Measurements from ENCODE around the gene CNTN5.

Gene CNTN5

DNA sequence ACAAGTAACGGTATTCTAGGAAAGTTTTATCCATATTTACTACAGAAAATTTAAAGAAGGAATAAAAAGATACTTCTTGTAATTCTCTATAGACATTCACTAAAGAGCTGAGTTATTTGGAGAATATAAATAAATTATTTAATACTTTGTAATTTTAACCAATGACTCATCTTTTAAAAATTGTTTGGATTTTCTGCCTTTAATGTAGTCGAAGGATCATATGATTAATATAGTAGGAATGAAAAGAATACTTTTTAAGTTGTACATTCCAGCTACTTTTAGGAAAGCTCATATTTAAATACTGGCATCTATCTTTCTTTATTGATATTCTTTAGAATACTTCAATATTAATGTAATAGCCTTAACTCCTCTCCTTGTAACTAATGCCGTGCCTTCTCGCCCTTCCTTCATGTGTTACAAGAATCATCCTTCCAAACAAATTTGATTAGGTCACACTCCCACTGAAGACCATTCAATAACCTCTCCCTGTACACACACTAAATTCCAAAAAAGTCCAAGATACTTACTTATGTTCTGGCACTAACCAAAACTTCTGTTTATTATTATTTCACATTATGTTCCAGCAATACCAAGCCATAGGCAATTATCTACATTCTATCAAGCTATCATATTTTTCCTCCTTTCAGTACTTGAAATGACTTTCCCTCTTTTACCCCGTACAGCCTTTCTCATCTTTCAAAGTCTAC is 501.9 kb downstream of the CNTN5 start:
- DNase-seq (ENCODE audit: low read depth), result no peak

GRCh38 chr11:99531468-99531867 is 510.7 kb downstream of the CNTN5 start:
- DNase-seq (ENCODE audit: low read depth), result no peak

DNA sequence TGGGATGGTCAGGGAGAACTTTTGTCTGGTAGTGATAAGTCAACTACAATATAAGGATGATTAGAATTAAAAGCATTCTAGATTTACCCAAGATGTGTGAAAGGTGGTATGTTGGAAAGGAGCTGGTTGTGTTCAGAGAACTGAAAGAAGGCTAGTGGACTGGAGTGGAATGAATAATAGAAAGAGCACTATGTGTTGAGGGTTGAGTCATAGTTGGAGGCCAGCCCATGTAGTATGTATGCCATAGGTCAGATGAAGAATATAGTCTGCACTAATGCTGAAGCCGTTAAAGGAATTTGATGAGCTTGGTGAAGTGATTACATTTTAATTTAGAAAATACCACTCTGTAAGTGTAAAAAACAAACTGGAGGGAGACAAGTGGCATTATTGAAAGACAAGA is 514.1 kb downstream of the CNTN5 start:
- DNase-seq (ENCODE audit: low read depth), result no peak

DNA sequence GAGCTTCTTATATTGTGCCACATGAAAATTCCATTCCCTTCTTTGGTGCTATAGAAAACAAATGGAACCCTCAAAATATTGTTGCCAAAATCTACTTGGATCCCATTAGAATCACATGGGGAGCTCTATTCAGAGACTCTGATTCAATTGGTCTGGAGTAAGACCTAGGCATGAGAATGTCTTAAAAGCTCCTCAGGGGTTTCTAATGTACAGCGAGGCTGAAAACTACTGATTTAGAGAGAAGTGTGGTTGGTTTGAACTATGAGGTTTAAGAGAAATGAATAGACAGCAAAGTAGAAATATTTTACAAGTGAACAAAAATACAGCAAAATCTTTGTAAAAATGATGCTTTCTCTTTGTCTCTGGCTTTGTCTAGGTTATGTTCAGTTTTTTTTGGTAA is 514.7 kb downstream of the CNTN5 start:
- no peak for DNase-seq (ENCODE audit: low read depth)

DNA sequence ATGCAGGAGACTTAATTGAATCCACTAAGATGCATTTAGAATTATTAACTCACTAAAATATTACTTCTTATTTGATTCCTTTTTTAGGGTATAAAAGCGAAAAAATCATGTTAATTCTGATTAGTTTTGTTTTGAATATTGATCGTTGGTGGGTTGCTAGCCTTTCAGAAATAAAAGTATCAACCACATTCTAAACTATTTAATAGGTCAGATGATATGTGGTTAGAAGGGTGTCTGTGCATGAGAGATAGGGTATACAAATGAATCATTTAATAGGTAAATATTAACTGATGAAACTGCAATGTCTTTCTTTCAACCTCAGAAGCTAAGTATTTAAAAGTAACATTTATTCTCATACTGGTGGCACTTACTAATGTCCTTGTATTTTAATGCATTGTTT is 515.1 kb downstream of the CNTN5 start:
- no peak for DNase-seq (ENCODE audit: low read depth)

GRCh38 chr11:99537681-99538080 is 516.9 kb downstream of the CNTN5 start:
- DNase-seq (ENCODE audit: low read depth), result no peak

DNA sequence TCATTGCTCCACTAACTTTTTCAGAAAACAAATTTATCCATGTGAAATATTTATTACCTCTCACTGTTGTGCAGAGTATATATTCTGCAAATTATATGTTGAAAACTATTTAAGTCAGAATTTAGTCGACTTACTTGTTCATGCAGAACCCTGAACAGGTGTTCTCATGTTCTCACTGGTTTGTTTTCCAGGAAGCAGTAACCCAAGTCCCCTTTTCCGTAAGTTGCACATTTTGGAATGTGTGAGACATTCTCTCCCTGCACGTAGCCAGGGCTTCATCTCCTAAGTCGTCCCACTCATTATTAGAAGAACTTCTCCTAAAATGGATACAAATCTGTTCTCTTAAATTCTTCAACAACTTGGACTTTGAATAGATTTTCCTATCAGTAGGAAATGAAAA is 524.9 kb downstream of the CNTN5 start:
- no peak for DNase-seq (ENCODE audit: low read depth)

DNA sequence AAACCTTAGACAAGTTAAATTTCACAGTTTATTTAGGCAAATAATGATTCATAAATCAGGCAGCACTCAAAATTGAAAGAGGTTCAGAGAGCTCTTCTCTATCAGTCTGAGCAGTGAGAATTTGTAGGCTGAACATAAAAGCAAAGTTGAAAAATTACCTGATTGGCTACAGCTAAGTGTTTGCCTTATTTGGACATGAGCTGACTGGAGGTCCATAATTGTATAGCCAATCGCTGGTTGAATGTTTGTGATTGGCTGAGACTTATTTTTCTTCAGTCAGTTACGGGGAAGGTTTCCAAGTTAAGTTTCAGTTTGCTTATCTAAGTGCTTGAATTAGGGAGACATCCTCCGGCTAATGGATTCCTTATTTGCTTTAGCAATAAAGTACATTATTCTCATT is 527.5 kb downstream of the CNTN5 start:
- DNase-seq (ENCODE audit: low read depth), result no peak

DNA sequence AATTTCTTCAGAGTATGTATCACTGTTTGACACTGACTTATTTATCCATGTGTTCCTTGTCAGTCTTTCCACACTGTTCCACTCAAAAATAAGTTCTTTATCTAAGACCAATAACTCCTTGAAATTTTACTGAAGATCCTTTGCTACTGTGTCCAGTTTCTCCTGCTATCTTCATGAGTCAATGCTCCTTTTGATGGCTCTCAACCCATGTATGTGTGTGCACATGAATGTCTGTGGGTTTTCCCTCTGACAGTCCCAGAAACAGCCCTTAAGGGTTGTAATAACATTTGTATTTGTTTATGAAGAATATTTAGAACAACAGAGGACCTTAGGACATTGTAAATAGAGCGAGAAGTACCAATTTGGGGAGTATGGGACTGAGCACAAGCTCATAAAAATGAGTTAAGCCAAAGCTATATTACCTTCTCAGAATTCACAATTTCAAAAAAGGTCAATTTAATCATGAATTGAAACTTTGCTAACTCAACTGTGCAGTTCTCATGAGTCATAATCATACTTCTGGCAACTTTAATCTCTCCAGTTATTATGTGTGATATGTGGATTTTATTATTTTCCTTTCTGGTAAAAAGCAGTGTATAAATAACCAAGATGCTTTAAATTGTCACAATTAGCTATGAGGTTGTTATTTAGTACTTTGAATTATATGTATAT is 533.6 kb downstream of the CNTN5 start:
- no peak for DNase-seq (ENCODE audit: low read depth)

GRCh38 chr11:99555486-99555885 is 534.7 kb downstream of the CNTN5 start:
- DNase-seq (ENCODE audit: low read depth), result no peak

- DNase-seq (ENCODE audit: low read depth), result no peak
These were observed 544.6 kb downstream of the CNTN5 start for GRCh38 chr11:99565333-99565732.

DNA sequence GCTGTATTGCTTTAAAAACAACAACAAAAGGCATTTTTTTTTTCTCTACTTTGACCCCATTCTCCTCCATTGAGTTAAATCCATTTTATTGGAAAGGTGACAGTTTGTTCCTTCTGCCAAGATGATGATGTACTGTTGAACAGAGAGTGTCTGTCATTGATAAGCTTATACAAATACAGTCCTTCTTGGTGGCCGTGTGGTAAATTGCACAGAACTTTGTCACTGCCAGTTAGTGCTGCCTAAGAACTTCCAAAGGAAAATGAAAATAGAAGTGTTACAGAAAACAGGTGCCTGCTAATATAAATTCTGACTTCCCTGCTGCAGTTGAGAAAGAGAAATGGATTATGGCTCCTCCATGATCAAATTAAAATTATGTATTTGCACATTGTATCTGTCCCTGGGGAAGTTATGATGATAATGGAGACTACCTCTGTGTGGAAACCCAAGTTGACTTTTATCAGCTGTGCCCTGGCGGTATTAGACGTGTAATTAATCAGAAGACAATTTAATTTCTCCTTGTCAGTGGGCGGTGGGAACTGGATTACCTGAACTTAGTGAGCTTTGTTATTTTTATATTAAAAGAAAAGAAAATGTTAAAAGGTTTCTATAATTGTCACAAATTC is 546.7 kb downstream of the CNTN5 start:
- no peak for DNase-seq (ENCODE audit: low read depth)

DNA sequence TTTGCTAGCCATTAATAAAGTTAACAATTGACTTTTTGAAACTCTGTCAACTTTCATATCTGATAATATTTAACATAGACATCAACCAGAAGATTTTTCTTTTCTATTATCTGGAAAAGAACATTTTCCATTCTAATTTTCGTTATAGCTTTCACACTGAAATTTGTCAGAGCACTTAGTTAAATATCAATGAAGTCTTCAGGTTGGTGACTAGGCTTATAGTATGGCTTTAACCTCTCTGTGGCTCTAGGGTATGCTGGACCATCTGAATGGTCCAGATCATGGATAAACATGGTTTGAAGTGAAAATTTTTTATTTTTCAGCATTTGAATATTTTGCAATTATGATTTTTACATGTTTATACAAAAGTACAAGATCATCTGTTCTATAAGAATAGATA is 548.1 kb downstream of the CNTN5 start:
- DNase-seq (ENCODE audit: low read depth), result no peak

- no peak for DNase-seq (ENCODE audit: low read depth)
These were observed 550.3 kb downstream of the CNTN5 start for GRCh38 chr11:99571094-99571493.

- no peak for DNase-seq (ENCODE audit: low read depth)
These were observed 564.1 kb downstream of the CNTN5 start for GRCh38 chr11:99584830-99585229.

- no peak for DNase-seq (ENCODE audit: low read depth)
These were observed 564.9 kb downstream of the CNTN5 start for GRCh38 chr11:99585606-99586005.

DNA sequence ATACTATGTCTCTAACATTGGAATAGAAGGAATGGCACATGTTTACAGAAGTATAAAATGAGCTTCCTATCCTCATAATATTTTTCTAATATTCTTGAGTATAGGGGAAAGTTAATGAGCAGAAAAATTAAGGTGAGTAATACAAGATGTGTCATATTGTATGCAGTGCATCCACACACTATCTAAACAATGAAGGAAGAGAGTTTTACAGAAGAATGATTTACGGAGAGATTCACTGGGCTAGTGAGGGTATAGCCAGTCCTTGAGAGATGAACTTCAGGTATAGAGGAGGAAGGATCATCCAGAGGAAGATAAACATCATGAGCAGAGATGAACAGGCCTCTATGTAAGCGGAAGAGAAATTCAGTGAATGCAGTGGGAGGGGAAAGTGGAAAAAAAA is 569.0 kb downstream of the CNTN5 start:
- no peak for DNase-seq (ENCODE audit: low read depth)

- no peak for DNase-seq (ENCODE audit: low read depth)
These were observed 571.5 kb downstream of the CNTN5 start for GRCh38 chr11:99592266-99592665.

DNA sequence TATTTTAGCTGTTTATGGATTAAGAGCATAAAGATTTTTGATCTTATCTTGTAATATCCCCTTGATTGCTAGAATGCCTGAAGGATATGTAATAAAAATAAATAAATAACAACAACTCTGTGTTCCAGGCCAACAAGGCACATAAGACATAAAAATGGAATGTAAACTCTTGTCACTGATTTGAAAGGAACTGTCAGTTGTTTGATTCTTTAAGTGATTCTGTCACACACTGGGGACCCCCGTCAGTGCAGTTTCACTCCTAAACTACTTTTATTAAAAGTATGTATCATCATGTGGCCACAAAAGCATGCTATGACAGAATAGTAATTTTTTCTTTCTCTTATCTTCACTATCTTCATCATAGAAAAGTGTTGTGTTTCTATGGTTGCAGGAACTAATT is 572.4 kb downstream of the CNTN5 start:
- DNase-seq (ENCODE audit: low read depth), result no peak

GRCh38 chr11:99601179-99601578 is 580.4 kb downstream of the CNTN5 start:
- no peak for DNase-seq (ENCODE audit: low read depth)

DNA sequence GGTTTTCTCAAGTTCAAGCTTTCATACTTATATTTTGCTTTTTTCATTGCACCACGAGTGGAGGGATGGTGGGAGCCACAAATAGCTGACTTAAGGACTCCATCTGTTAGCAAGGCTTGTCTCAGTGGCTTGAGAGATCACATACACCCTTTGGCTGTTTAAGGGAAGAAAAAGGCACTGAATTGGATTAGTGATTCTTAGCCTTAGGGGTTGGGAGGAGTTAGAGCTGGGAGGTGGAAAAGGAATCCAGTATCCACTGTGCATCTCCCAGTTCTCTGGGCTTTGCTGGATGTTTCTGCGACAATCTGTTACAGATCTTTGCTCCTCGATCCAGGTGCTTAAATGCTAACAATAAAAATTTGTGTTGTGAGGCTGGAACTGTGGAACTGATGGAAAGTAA is 593.6 kb downstream of the CNTN5 start:
- DNase-seq (ENCODE audit: low read depth), result no peak

- no peak for DNase-seq (ENCODE audit: low read depth)
These were observed 609.9 kb downstream of the CNTN5 start for GRCh38 chr11:99630629-99631028.

DNA sequence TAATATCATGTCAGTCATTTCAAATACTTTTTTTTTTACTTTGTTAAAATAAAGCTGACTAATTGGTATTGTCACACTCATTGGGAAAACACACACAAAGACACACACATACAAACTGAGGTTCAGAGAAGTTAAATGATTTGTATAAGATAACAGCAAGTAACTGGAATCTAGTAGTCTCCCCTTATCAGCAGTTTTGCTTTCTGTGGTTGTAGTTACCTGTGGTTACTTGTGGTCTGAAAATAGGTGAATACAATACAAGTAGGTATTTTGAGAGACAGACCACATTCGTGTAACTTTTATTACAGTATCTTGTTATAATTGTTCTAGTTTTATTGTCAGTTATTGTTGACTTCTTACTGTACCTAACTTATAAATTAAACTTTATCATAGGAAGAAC is 610.9 kb downstream of the CNTN5 start:
- DNase-seq (ENCODE audit: low read depth), result no peak

- DNase-seq (ENCODE audit: low read depth), result no peak
These were observed 612.2 kb downstream of the CNTN5 start for GRCh38 chr11:99632969-99633368.
